Measurements from ENCODE around the gene CD48. TPM values are rescaled to one million over a fixed set of nuclear protein-coding genes. Genes with fewer than 3 reads are reported as not detected.
"Not testable (repeated sequence)": the region's sequence is repeated elsewhere in the genome, so short reads cannot be mapped to it uniquely, and the experiment has no call there.

CD48 gene
- total and polyA plus RNA-seq, 4 donors, result 2.5 to 10.0 (median 5.1) TPM

- no peaks in the 10 kb centered on the region for H3K36me3 ChIP-seq (ENCODE audit: control insufficient read depth in 4 of 4, insufficient read depth in 3 of 4, low read depth in 1 of 4, low read length in 3 of 4)
- H3K27me3 ChIP-seq (ENCODE audit: control insufficient read depth in 4 of 4, insufficient read depth in 4 of 4, low read length in 3 of 4), result no peaks in the 10 kb centered on the region
- no peak for DNase-seq (ENCODE audit: low spot score)
- no peak for TF ChIP-seq CTCF (IDR thresholded peaks at IDR 0.05; ENCODE audit: low read depth, low read length, missing input control)
- TF ChIP-seq GABPA (IDR thresholded peaks at IDR 0.05 in 1 of 2, conservative IDR thresholded peaks at IDR 0.05 in 1 of 2), result no peak
- no peak for TF ChIP-seq SP1 (IDR thresholded peaks at IDR 0.05)
- no peak for TF ChIP-seq RAD21 (IDR thresholded peaks at IDR 0.05)
- TF ChIP-seq REST (IDR thresholded peaks at IDR 0.05), result no peak
- TF ChIP-seq HNF4A (conservative IDR thresholded peaks at IDR 0.05), result no peak
- TF ChIP-seq ATF3 (IDR thresholded peaks at IDR 0.05), result no peak
- no peak for TF ChIP-seq FOXA2 (IDR thresholded peaks at IDR 0.05)
- no peak for TF ChIP-seq ZBTB33 (IDR thresholded peaks at IDR 0.05)
- TF ChIP-seq MAX (IDR thresholded peaks at IDR 0.05), result no peak
- no peak for TF ChIP-seq JUND (IDR thresholded peaks at IDR 0.05)
- TF ChIP-seq NR2F2 (IDR thresholded peaks at IDR 0.05), result no peak
- TF ChIP-seq FOXA1 (IDR thresholded peaks at IDR 0.05), result no peak
- TF ChIP-seq TAF1 (conservative IDR thresholded peaks at IDR 0.05), result no peak
- no peak overlapping the region for H3K27ac ChIP-seq (ENCODE audit: low read depth in 1 of 2, low read length in 2 of 2)
- H3K4me1 ChIP-seq (ENCODE audit: control insufficient read depth in 4 of 4, insufficient read depth in 4 of 4, low read length in 3 of 4), result no peaks in the 10 kb centered on the region
- no peak overlapping the region for H3K9ac ChIP-seq (ENCODE audit: low read depth in 1 of 2, low read length in 2 of 2)
- H3K9me3 ChIP-seq (ENCODE audit: control insufficient read depth in 4 of 4, low read length in 3 of 4), result no peaks in the 10 kb centered on the region
- H3K4me3 ChIP-seq (ENCODE audit: low read depth in 1 of 3, low read length in 3 of 3), result no peak overlapping the region
- WGBS, result 93% methylated on average over 1 of the region's 1 CpG
These were observed 4.4 kb upstream of the CD48 start for GRCh38 chr1:160716013-160716412.

- not testable (repeated sequence) for H3K27ac ChIP-seq (ENCODE audit: low read depth in 1 of 2, low read length in 2 of 2)
- 77% methylated on average over 5 of the region's 5 CpGs for WGBS
These were observed 2.5 kb upstream of the CD48 start for GRCh38 chr1:160714034-160714648.

More at GRCh38 chr1:160714034-160714648, 2.5 kb upstream of the CD48 start:
- not testable (repeated sequence) for H3K9ac ChIP-seq (ENCODE audit: low read depth in 1 of 2, low read length in 2 of 2); H3K27me3 ChIP-seq (ENCODE audit: control insufficient read depth in 4 of 4, insufficient read depth in 4 of 4, low read length in 3 of 4); DNase-seq (ENCODE audit: low spot score); H3K36me3 ChIP-seq (ENCODE audit: control insufficient read depth in 4 of 4, insufficient read depth in 3 of 4, low read depth in 1 of 4, low read length in 3 of 4); H3K4me1 ChIP-seq (ENCODE audit: control insufficient read depth in 4 of 4, insufficient read depth in 4 of 4, low read length in 3 of 4); H3K4me3 ChIP-seq (ENCODE audit: low read depth in 1 of 3, low read length in 3 of 3); H3K9me3 ChIP-seq (ENCODE audit: control insufficient read depth in 4 of 4, low read length in 3 of 4)

All from liver (tissue), 9 donors.